Measurements from ENCODE around the gene F2RL3.
A peak's percentile ranks its signal among the peaks of the same experiment; 100 is the strongest.

Gene F2RL3

GRCh38 chr19:16875584-16876555 lies 12.9 kb upstream of the F2RL3 start:
- DNase-seq: no peak

GRCh38 chr19:16876904-16877361 lies 11.9 kb upstream of the F2RL3 start:
- no peak for DNase-seq

- no peak for DNase-seq
These were observed 11.2 kb upstream of the F2RL3 start for GRCh38 chr19:16877581-16877980.

- no peak for DNase-seq
These were observed 10.4 kb upstream of the F2RL3 start for GRCh38 chr19:16878181-16878965.

- DNase-seq: no peak
These were observed 7.8 kb upstream of the F2RL3 start for GRCh38 chr19:16880884-16881554.

- no peak for DNase-seq
These were observed 6.7 kb upstream of the F2RL3 start for GRCh38 chr19:16882146-16882545.

GRCh38 chr19:16883522-16883921 lies 5.3 kb upstream of the F2RL3 start:
- no peak for DNase-seq

- DNase-seq: no peak
These were observed 3.6 kb upstream of the F2RL3 start for GRCh38 chr19:16885166-16885565.

GRCh38 chr19:16886305-16886880 lies 2.4 kb upstream of the F2RL3 start:
- DNase-seq: peak; percentile 29

- no peak for DNase-seq
These were observed 1.2 kb upstream of the F2RL3 start for GRCh38 chr19:16887353-16888265.

GRCh38 chr19:16889366-16889882 lies 625 bp downstream of the F2RL3 start:
- no peak for DNase-seq

GRCh38 chr19:16889883-16890460 lies 1.2 kb downstream of the F2RL3 start:
- DNase-seq: no peak

- no peak for DNase-seq
These were observed 1.8 kb downstream of the F2RL3 start for GRCh38 chr19:16890461-16891184.

- DNase-seq: no peak
These were observed 3.0 kb downstream of the F2RL3 start for GRCh38 chr19:16891696-16892382.

GRCh38 chr19:16892436-16892835 lies 3.6 kb downstream of the F2RL3 start:
- no peak for DNase-seq

GRCh38 chr19:16892868-16893685 lies 4.3 kb downstream of the F2RL3 start:
- no peak for DNase-seq

- DNase-seq: no peak
These were observed 4.8 kb downstream of the F2RL3 start for GRCh38 chr19:16893686-16893989.

- DNase-seq: no peak
These were observed 5.3 kb downstream of the F2RL3 start for GRCh38 chr19:16894080-16894479.

Measured in fibroblast of skin of abdomen (primary cell).